Skin epidermis (tissue), 12 donors: ENCODE results near the gene CDK2AP2.
A peak's percentile ranks its signal among the peaks of the same experiment; 100 is the strongest.

ENCODE experiments used
- H3K27ac ChIP-seq, 21 experiments: fragments of 200-600 bp; sonication (generic) in 11 of 21; one replicate each; pipeline ENCODE4 v1.5.0; 2020; ENCODE audit warnings: mild to moderate bottlenecking in 3 of 21, inconsistent platforms in 2 of 21, moderate library complexity in 2 of 21
- H3K4me3 ChIP-seq, 7 experiments: fragments of 200-600 bp; sonication (generic) in 2 of 7; one replicate each; pipeline ENCODE4 v1.5.0; 2020; ENCODE audit warnings: inconsistent platforms in 2 of 7, mild to moderate bottlenecking in 2 of 7, moderate library complexity in 1 of 7

Gene CDK2AP2

GRCh38 chr11:67505605-67506396 is 2.2 kb downstream of the CDK2AP2 start:
- peak overlapping the region; percentile 52 to 77 (median 67) for H3K4me3 ChIP-seq
- peak overlapping the region; percentile 61 to 95 (median 84) for H3K27ac ChIP-seq

- Histone ChIP-seq H3K4me3 (peak within 1 kb of the TSS; percentile 52 to 77 (median 67)), H3K27ac (peak within 1 kb of the TSS; percentile 61 to 95 (median 84))
Observed at GRCh38 chr11:67504950-67505581, 2.9 kb downstream of the CDK2AP2 start, which contains the start of gene PITPNM1. Gene PITPNM1, minus strand, starts transcription at chr11:67505363. Its CDS starts 1,183 bp downstream, at chr11:67504180.

- Histone ChIP-seq H3K27ac (peak overlapping the region; percentile 61 to 95 (median 84)), H3K4me3 (peak overlapping the region; percentile 52 to 77 (median 67))
Observed at GRCh38 chr11:67504005-67504949, 3.7 kb downstream of the CDK2AP2 start.

GRCh38 chr11:67503119-67504004 is 4.6 kb downstream of the CDK2AP2 start:
- H3K4me3 ChIP-seq, result peak overlapping the region; percentile 52 to 77 (median 67)
- peak overlapping the region in 11 of 21 experiments; percentile 7 to 95 (median 92) for H3K27ac ChIP-seq

- Histone ChIP-seq H3K27ac (no peak overlapping the region), H3K4me3 (no peak overlapping the region)
Observed at GRCh38 chr11:67502328-67502979, 5.5 kb downstream of the CDK2AP2 start.

GRCh38 chr11:67501854-67502253 is 6.1 kb downstream of the CDK2AP2 start:
- H3K27ac ChIP-seq, result no peak overlapping the region
- H3K4me3 ChIP-seq, result no peak overlapping the region

- H3K27ac ChIP-seq, result no peak overlapping the region
- H3K4me3 ChIP-seq, result no peak overlapping the region
Observed at GRCh38 chr11:67500831-67501715, 6.9 kb downstream of the CDK2AP2 start.

- no peak overlapping the region for H3K27ac ChIP-seq
- H3K4me3 ChIP-seq, result no peak overlapping the region
Observed at GRCh38 chr11:67500484-67500821, 7.5 kb downstream of the CDK2AP2 start.

GRCh38 chr11:67499808-67500483 is 8.0 kb downstream of the CDK2AP2 start:
- Histone ChIP-seq H3K27ac (no peak overlapping the region), H3K4me3 (no peak overlapping the region)

GRCh38 chr11:67498544-67498972 is 9.4 kb downstream of the CDK2AP2 start:
- Histone ChIP-seq H3K27ac (no peak overlapping the region), H3K4me3 (no peak overlapping the region)

- H3K4me3 ChIP-seq, result no peak overlapping the region
- peak overlapping the region in 1 of 21 experiments; percentile 3 for H3K27ac ChIP-seq
Observed at GRCh38 chr11:67497656-67498291, 10.2 kb downstream of the CDK2AP2 start.

- no peak overlapping the region for H3K4me3 ChIP-seq
- no peak overlapping the region for H3K27ac ChIP-seq
Observed at GRCh38 chr11:67496113-67496512, 11.8 kb downstream of the CDK2AP2 start.

GRCh38 chr11:67495234-67496005 is 12.5 kb downstream of the CDK2AP2 start:
- Histone ChIP-seq H3K27ac (no peak overlapping the region), H3K4me3 (no peak overlapping the region)

GRCh38 chr11:67494371-67495233 is 13.4 kb downstream of the CDK2AP2 start:
- H3K27ac ChIP-seq, result no peak overlapping the region
- no peak overlapping the region for H3K4me3 ChIP-seq
